Measurements from ENCODE around the gene SVOPL.

The SVOPL gene

GRCh38 chr7:138555684-138556083, 145.5 kb downstream of the SVOPL start:
- no peak for DNase-seq

GRCh38 chr7:138554674-138555073, 146.5 kb downstream of the SVOPL start:
- DNase-seq = no peak

DNA sequence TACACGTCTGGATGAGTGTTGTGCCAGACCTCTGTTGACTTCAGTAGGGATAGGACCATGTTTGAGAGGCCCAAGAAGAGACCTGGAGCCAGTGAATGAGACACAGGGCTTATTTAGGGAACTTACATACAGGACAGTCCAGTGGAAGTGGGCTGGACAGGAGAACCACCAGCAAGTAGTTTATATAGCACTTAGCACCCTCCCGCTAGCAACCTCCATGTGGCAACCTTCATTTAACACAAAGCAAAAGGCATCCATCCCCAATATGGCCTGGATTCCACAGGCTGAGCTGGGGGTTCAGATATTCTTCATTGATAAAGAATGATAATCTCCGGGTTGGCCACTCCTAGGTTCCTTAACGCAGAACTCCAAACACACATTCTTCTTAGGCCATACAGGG, 147.4 kb downstream of the SVOPL start:
- DNase-seq = no peak

- DNase-seq = no peak
Measured at GRCh38 chr7:138551102-138551501, 150.1 kb downstream of the SVOPL start.

GRCh38 chr7:138550337-138550736, 150.8 kb downstream of the SVOPL start:
- DNase-seq = no peak

DNA sequence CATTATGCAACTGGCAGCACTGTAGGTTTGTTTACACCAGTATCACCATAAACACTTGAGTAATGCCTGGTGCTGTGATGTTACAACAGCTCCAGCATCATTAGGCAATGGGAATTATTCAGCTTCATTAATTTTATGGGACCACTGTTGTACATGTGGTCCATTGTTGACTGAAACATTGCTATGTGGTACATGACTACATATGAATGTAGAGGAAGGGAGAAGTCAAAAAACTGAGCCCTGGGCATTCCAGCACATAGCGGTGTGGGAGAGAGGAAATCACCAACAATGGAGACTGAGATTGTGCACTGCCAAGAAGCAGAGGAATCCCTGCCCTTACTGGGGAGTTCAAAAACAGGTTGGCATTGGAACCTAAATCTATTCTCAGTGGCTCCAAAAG, 152.1 kb downstream of the SVOPL start:
- DNase-seq = no peak

- no peak for DNase-seq
Measured at GRCh38 chr7:138546829-138547228, 154.3 kb downstream of the SVOPL start.

DNA sequence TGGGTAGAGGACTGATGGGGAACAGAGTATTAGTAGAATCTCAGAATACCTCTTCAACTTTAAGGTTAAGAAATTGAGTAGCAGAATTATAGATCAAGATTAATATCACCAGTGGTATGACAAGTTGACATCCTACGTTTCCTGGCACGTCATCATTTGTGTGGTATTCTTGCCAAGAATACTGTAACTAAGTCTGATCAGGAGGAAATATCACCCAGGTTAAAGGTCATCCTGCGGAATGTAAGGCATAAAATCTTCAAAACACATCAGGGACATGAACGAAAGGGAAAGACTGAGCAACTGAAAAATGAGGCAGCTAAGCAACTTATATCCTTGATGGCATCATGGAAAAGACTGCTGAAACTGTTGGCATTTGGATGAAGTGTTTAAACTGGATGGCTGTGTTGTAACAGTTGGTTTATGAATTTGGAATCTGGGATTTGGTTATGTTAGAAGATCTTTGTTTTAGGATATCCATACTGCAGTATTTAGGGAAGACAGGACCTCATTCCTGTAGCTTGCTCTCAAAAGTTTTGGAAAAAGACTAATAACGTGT, 155.0 kb downstream of the SVOPL start:
- DNase-seq = no peak

- no peak for DNase-seq
Measured at GRCh38 chr7:138545123-138545522, 156.0 kb downstream of the SVOPL start.
